Caki2 (cell line): ENCODE measurements around the gene DGKD. TPM values are rescaled to one million over a fixed set of nuclear protein-coding genes. Genes with fewer than 3 reads are reported as not detected.
A peak's percentile ranks its signal among the peaks of the same experiment; 100 is the strongest.

Experiments
- DNase-seq: peaks from one replicate; pipeline ENCODE4 v3.0.0-alpha.2; 2015; ENCODE audit warnings: low read depth
- in situ Hi-C: cut with HindIII; loops from 2 replicates; pipeline ENCODE4 v1.10.0; 2016; ENCODE audit warnings: low sequenced_read_pairs, low pct_unique_long_range_greater_than_20kb, mixed read lengths
- total RNA-seq: library from RNA; depleted of rRNA; stranded (reverse); fragments of >200 nt; shearing (Covaris generic); gene quantifications from 2 replicates; pipeline ENCODE4 v1.2.3, GENCODE V29; 2014; ENCODE audit warnings: low replicate concordance

Gene DGKD
- total RNA-seq, 1 experiment from 2014 or later: 7.8 TPM

GRCh38 chr2:233430081-233430480, 75.8 kb downstream of the DGKD start:
- no peak for DNase-seq
- in situ Hi-C loops: no loop called here

GRCh38 chr2:233430651-233431050, 76.4 kb downstream of the DGKD start:
- in situ Hi-C loops: no loop called here
- DNase-seq: no peak

GRCh38 chr2:233433029-233433428, 78.7 kb downstream of the DGKD start:
- no peak for DNase-seq
- in situ Hi-C loops: no loop called here

DNA sequence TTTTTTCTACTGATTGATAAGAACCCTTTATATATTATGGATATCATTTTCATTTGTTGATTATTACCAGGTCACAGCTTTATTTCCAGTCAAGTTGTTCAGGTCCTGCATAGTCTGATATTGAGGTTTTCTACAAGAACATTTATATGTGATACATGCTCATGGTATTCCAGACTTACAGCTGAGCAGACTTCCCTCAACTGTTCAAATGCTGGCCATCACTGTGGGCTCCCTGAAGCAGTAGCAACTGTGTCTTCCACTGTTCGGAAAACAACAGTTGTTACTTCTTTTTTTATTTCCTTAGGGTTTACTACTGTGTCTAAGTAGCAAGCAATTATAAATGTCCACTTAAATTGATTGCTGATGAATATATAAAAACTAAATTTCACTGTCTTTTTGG, 79.5 kb downstream of the DGKD start:
- in situ Hi-C loops: no loop called here

DNA sequence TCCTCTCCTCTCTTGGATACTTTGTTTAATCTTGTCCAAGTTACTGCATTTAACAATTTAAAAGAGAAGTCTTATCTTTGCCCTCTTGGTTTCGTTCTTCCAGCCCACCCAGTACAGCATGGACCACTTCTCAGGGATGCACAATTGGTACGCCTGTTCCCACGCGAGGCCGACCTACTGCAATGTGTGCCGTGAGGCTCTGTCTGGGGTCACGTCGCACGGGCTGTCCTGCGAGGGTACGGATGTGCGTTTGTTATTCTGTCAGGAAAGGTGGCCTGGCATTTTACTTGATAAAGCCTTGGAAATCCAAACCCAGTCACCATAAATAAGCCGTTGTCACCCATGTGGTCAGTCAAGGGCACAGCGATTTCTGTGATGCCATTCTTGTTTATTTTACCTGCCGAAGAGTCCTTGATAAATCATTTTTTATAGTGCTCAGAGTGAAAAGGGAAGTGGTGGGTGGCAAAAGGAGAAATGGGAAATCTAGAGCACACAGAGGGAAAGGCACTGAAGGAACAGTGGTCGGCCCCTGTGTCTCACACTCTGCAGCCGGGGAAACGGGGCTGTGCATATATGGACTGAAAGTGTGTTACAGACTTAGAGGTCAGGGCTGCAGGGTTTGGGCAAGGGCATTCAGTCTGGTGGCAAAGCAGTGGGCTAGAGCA, 80.5 kb downstream of the DGKD start:
- no peak for DNase-seq
- in situ Hi-C loops: no loop called here

More for the DNA sequence above, 79.5 kb downstream of the DGKD start:
- DNase-seq: no peak

- in situ Hi-C loops: no loop called here
- no peak for DNase-seq
Measured at GRCh38 chr2:233435436-233436190, 81.3 kb downstream of the DGKD start.

GRCh38 chr2:233436191-233436581, 81.9 kb downstream of the DGKD start:
- no peak for DNase-seq
- in situ Hi-C loops: no loop called here

- DNase-seq: no peak
- in situ Hi-C loops: no loop called here
Measured at GRCh38 chr2:233436691-233437438, 82.6 kb downstream of the DGKD start.

DNA sequence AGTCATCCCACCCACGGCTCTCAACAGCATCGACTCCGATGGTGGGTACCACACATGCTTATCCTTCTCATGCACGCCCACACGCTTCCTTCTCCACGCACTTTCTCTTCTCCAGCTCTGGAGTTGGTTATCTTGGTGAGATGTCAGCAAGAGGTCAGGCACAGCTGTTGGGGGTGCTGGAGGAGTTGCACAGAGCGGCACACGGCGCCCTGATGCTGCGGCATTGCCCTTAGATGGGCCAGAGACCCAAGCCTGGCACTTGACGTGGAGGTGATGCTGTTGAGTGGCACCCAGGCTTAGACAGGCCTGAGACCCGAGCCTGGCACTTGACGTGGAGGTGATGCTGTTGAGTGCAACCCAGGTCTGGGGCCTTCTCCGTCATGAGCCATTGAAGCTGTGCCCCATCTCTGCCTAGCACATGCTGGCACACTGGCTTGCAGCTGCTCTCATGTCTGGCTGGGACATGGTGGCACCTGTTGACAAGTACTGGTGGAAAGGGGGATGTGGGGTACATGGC, 83.2 kb downstream of the DGKD start:
- in situ Hi-C loops: no loop called here
- no peak for DNase-seq

- DNase-seq: no peak
- in situ Hi-C loops: no loop called here
Measured at GRCh38 chr2:233438573-233439147, 84.4 kb downstream of the DGKD start.

- in situ Hi-C loops: no loop called here
- DNase-seq: no peak
Measured at GRCh38 chr2:233439191-233439590, 84.9 kb downstream of the DGKD start.

- in situ Hi-C loops: no loop called here
Measured at GRCh38 chr2:233440314-233440713, 86.0 kb downstream of the DGKD start.

DNA sequence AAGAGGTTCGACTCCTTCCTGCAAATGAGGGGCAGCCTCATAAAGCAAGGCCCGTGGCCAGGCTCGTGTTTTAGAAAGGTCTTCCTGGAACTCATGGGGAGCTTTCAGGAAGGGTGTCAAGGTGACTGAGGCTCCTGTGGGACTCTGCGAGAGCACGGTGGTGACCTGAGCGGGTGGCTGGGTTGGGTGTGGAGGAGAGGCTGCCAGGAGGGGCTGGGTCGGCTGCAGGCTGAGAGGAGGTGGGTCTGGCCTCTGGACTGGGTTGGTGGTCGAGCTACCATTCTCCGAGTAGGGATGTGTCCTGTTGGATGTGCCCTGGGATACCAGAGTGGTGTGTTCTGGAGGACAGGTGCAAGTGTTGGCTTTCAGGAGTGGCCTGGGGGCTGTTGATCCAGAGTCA, 86.4 kb downstream of the DGKD start:
- in situ Hi-C loops: no loop called here
- no peak for DNase-seq

More at GRCh38 chr2:233440314-233440713, 86.0 kb downstream of the DGKD start:
- DNase-seq: no peak

GRCh38 chr2:233441161-233442027, 87.1 kb downstream of the DGKD start:
- DNase-seq: no peak
- in situ Hi-C loops: no loop called here

GRCh38 chr2:233442028-233442310, 87.7 kb downstream of the DGKD start:
- no peak for DNase-seq
- in situ Hi-C loops: no loop called here

DNA sequence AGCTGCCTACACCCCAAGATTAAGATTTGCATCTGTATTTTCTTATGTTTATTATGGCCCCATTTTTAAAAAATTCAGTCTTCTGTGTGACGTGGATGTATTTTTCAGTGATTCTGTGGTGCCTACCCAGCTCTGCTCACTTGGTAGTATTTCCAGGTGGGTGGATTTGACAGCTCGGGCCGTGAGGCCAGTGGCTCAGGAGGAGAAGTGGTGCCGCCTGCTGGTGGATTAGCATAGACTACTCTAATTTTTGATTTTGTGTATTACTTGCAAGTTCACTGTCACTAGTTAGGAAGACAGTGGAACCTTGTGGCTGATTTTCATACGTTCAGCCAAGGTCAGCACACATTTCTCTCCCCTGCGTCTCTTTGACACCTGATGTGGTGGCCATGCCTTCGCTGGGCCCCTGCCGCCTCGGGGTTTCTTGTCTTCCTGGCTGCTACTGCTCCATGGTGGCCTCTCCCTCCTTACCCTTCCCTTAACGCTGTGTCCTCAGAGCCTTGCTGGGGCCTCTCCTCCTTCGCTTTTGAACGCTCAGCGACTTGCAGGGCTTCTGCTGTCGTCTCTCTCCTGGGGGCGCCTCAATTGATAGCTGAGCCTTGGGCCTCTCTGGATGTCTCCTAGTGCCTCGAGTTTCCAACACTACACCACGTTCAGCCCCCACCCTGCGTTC, 89.4 kb downstream of the DGKD start:
- DNase-seq: peak; percentile 40
- in situ Hi-C loops: no loop called here

DNA sequence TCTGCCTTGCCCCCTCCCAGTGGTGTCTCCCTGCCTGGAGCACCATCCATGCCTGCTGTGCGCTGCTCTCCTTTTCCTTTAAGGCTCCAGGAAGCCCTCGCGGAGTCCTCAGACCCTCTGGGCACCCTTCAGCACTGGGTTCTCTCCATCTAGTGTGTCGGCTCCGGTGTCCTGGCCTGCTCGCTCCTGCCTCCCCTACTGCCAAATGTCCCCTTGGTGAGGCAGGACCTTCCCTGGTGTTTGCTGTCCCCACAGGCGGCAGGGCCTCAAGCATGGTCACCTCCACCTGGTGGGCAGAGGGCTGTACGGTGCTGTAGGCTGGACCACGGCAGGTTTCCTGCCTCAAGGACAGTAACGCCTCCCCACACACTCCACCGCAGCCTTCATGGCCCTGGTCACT, 90.2 kb downstream of the DGKD start:
- DNase-seq: no peak
- in situ Hi-C loops: no loop called here
